GM12878 (cell line): ENCODE results near the gene S1PR1. TPM values are rescaled to one million over a fixed set of nuclear protein-coding genes. Genes with fewer than 3 reads are reported as not detected.

ENCODE experiments used
- ATAC-seq: fragments of 200-7000 bp; cut with Tn5 transposase; 3 replicates; pipeline ENCODE4 v1.9.1; 2020; ENCODE audit warnings: mild to moderate bottlenecking, moderate library complexity
- BruUV-seq: library from RNA; stranded (reverse); fragments of 400-500 nt; replicated peaks from 2 replicates; lab custom pipeline; 2021; lab: Mats Ljungman, UMichigan
- CTCF ChIA-PET: fragments of 300-600 bp; sonication (Branson Sonifier 250); formaldehyde crosslinking; extraction: SDS; loops from one replicate; lab custom pipeline; 2021; ENCODE audit warnings: inconsistent platforms; lab: Yijun Ruan, JAX
- POLR2A ChIA-PET: fragments of 350-600 bp; formaldehyde crosslinking; extraction: SDS; loops from one replicate; lab custom pipeline; 2021; ENCODE audit warnings: inconsistent platforms; lab: Charles Lee
- RAD21 ChIA-PET: fragments of 300-600 bp; sonication (Branson Sonifier 250); formaldehyde crosslinking; loops from one replicate; lab custom pipeline; 2023; ENCODE audit warnings: antibody characterized with exemption; ENCODE audit not compliant: unreplicated experiment; lab: Charles Lee
- SMC1A ChIA-PET: fragments of 300-600 bp; sonication (Branson Sonifier 250); formaldehyde crosslinking; loops from one replicate; lab custom pipeline; 2023; ENCODE audit not compliant: unreplicated experiment, uncharacterized antibody; lab: Charles Lee
- DNase-seq: peaks from one replicate; pipeline ENCODE4 v3.0.0-alpha.2; 2011; ENCODE audit warnings: low read depth, low spot score
- FAIRE-seq: peaks from 3 replicates; lab custom pipeline; 2011; peaks lifted over from hg19 to GRCh38; lab: Jason Lieb, UNC
- H2AFZ ChIP-seq: 2 replicates; pipeline ENCODE4 v1.6.0; 2011; ENCODE audit warnings: low read depth, low read length, control low read depth; ENCODE audit not compliant: control insufficient read depth
- H3K27ac ChIP-seq: 2 replicates; pipeline ENCODE4 v1.5.1; 2011; ENCODE audit warnings: control low read depth; ENCODE audit not compliant: control insufficient read depth, insufficient read depth
- H3K27me3 ChIP-seq, 2 experiments: replicated peaks in 1 of 2; 2 replicates each; pipeline versions ENCODE4 v1.6.0 to v1.6.1; 2011; ENCODE audit warnings: low read length in 1 of 2; ENCODE audit not compliant: control insufficient read depth in 2 of 2, insufficient read depth in 2 of 2
- H3K36me3 ChIP-seq, 2 experiments: 2 replicates each; pipeline ENCODE4 v1.5.1; 2011; ENCODE audit warnings: low read length in 1 of 2; ENCODE audit not compliant: control insufficient read depth in 2 of 2, insufficient read depth in 2 of 2
- H3K4me1 ChIP-seq: 2 replicates; pipeline ENCODE4 v1.6.1; 2011; ENCODE audit warnings: mild to moderate bottlenecking, low read length, moderate library complexity, mixed read lengths; ENCODE audit not compliant: control insufficient read depth, insufficient read depth
- H3K4me2 ChIP-seq: 2 replicates; pipeline ENCODE4 v1.6.0; 2011; ENCODE audit warnings: control low read depth; ENCODE audit not compliant: control insufficient read depth, insufficient read depth
- H3K4me3 ChIP-seq: fragments of 200-600 bp; sonication (generic); 2 replicates; pipeline ENCODE4 v1.5.1; 2016
- H3K79me2 ChIP-seq: 2 replicates; pipeline ENCODE4 v1.6.0; 2011; ENCODE audit warnings: low read length; ENCODE audit not compliant: control insufficient read depth, insufficient read depth
- H3K9ac ChIP-seq: 2 replicates; pipeline ENCODE4 v1.8.0; 2011; ENCODE audit warnings: low read length, control low read depth, mixed read lengths; ENCODE audit not compliant: control insufficient read depth, insufficient read depth
- H3K9me3 ChIP-seq: replicated peaks from 3 replicates; pipeline ENCODE4 v1.5.1; 2011; ENCODE audit warnings: mild to moderate bottlenecking, low read length; ENCODE audit not compliant: control insufficient read depth, insufficient read depth
- H4K20me1 ChIP-seq: 2 replicates; pipeline ENCODE4 v1.6.0; 2011; ENCODE audit not compliant: control insufficient read depth, insufficient read depth
- CEBPZ ChIP-seq: fragments of 150-350 bp; IDR thresholded peaks from 2 replicates; pipeline ENCODE4 v1.6.1; 2016; ENCODE audit warnings: low read depth, low read length
- CTCF ChIP-seq, 3 experiments: IDR thresholded peaks in 2 of 3; conservative IDR thresholded peaks in 1 of 3; 2 replicates each; pipeline ENCODE4 v1.5.1; 2011; ENCODE audit warnings: low read depth in 3 of 3, low read length in 3 of 3, mild to moderate bottlenecking in 3 of 3, control low read depth in 2 of 3, moderate library complexity in 2 of 3, inconsistent platforms in 1 of 3, mixed read lengths in 1 of 3; ENCODE audit not compliant: control insufficient read depth in 2 of 3, insufficient read depth in 1 of 3; ENCODE audit errors: extremely low read depth in 1 of 3
- E2F8 ChIP-seq: fragments of 450-650 bp; IDR thresholded peaks from 2 replicates; pipeline ENCODE4 v1.6.1; 2018; ENCODE audit warnings: mild to moderate bottlenecking, low read depth, moderate library complexity; ENCODE audit not compliant: partially characterized antibody
- EGR1 ChIP-seq, 2 experiments: IDR thresholded peaks; 1 replicate in 1 of 2; 2 replicates in 1 of 2; pipeline ENCODE4 v1.6.1; 2011 to 2012; ENCODE audit warnings: low read depth in 2 of 2, low read length in 2 of 2, borderline replicate concordance in 1 of 2, mild to moderate bottlenecking in 1 of 2, moderate library complexity in 1 of 2
- JUNB ChIP-seq: IDR thresholded peaks from 2 replicates; pipeline ENCODE4 v1.6.1; 2016; ENCODE audit warnings: antibody characterized with exemption, mild to moderate bottlenecking
- MAX ChIP-seq: IDR thresholded peaks from 2 replicates; pipeline ENCODE4 v1.6.1; 2012; ENCODE audit warnings: low read depth, low read length, improper control_type of control experiment
- MXI1 ChIP-seq: fragments of 150-350 bp; IDR thresholded peaks from 2 replicates; pipeline ENCODE4 v1.6.1; 2011; ENCODE audit warnings: low read depth, mild to moderate bottlenecking, inconsistent platforms, low read length, improper control_type of control experiment
- NFIC ChIP-seq: IDR thresholded peaks from 2 replicates; pipeline ENCODE4 v1.6.1; 2012; ENCODE audit warnings: low read depth, mild to moderate bottlenecking, inconsistent platforms, low read length, moderate library complexity
- RUNX3 ChIP-seq: IDR thresholded peaks from 2 replicates; pipeline ENCODE4 v1.6.1; 2012; ENCODE audit warnings: low read length, inconsistent platforms
- WGBS: methylation state at CpG from one replicate; pipeline ENCODE4 v1.1.6; 2016; ENCODE audit warnings: low lambda C conversion rate; ENCODE audit not compliant: insufficient replicate concordance, insufficient coverage; ENCODE audit errors: missing lambda C conversion rate; 5-methylcytosine and 5-hydroxymethylcytosine counted together
- in situ Hi-C: fragments of 300-500 bp; cut with MboI; formaldehyde crosslinking; loops from 9 replicates; pipeline ENCODE4 v1.14.3; 2018; ENCODE audit warnings: mixed read lengths
- intact Hi-C: fragments of 100-400 bp; cut with micrococcal nuclease; formaldehyde crosslinking; loops from one replicate; pipeline ENCODE4 v1.14.2; 2022; ENCODE audit not compliant: unreplicated experiment
- polyA plus RNA-seq, 11 experiments: library from polyadenylated mRNA; depleted of rRNA in 4 of 11; unstranded in 6 of 11; stranded (reverse) in 5 of 11; fragments of >200 nt; fragmentation: Nextera tagmentation in 4 of 11; fragmentation: Illumina TruSeq in 1 of 11; extraction: Ambion mirVana in 4 of 11; extraction: Trizol in 1 of 11; gene quantifications; 1 replicate in 1 of 11; 2 replicates in 10 of 11; pipeline versions ENCODE4 v1.2.1 to v1.2.3, GENCODE V29; 2011 to 2016; ENCODE audit warnings: inconsistent platforms in 2 of 11, missing spikeins in 2 of 11, low read depth in 1 of 11
- total RNA-seq, 4 experiments: library from RNA; depleted of rRNA in 3 of 4; stranded (reverse); fragments of >200 nt in 3 of 4; fragmentation: Illumina TruSeq in 1 of 4; extraction: Trizol in 1 of 4; gene quantifications; 2 replicates each; pipeline versions ENCODE4 v1.2.1 to v1.2.3, GENCODE V29; 2013 to 2021

Gene S1PR1
- total and polyA plus RNA-seq, 10 of the 15 experiments (the other 5 are each of a cell fraction or from before 2014, with no cell fraction given): 3.8 to 59.4 (median 30.7) TPM

- no peak for TF ChIP-seq CEBPZ
- TF ChIP-seq NFIC: peak; percentile 42; the same call in 1 of the 2 replicates
- TF ChIP-seq MXI1: 0 out of 2 replicates have a peak, but pooled peaks have one; percentile 16
These were observed 913 bp upstream of the S1PR1 start (continued) for GRCh38 chr1:101235696-101236515.

- POLR2A ChIA-PET: no interaction called here
- peak overlapping the region; percentile 63 for H3K9ac ChIP-seq
- CTCF ChIA-PET: interaction anchor here (1.7 to 5.7 kb wide), 10 partner anchors 8 to 225 kb away, joined by 6 to 86 read pairs (median 18); no protein-coding TSS in a partner anchor
- in situ Hi-C loops: no loop called here
- H3K79me2 ChIP-seq: peaks cover 55% of the 10 kb centered on the region
- H4K20me1 ChIP-seq: peaks cover 5% of the 10 kb centered on the region; the same call in 1 of the 2 replicates
- peak overlapping the region; percentile 72 for H3K27ac ChIP-seq
- DNase-seq (peak; percentile 45), ATAC-seq (peak; percentile 17), FAIRE-seq (no peak)
- H3K27me3 ChIP-seq: no peaks in the 10 kb centered on the region
- TSS peak; percentile 55 for BruUV-seq
- H3K9me3 ChIP-seq: no peaks in the 10 kb centered on the region
- RAD21 ChIA-PET: interaction anchor here (1.8 to 5.1 kb wide), 5 partner anchors 10 to 308 kb away, joined by 5 to 46 read pairs (median 11); no protein-coding TSS in a partner anchor
- no peak overlapping the region for H2AFZ ChIP-seq
- SMC1A ChIA-PET: interaction anchor here (1.1 to 4.7 kb wide), 4 partner anchors 58 to 318 kb away, joined by 3 to 49 read pairs (median 8); no protein-coding TSS in a partner anchor
- intact Hi-C loops: loop anchor here (5.0 kb wide), 5 partner anchors 120 to 300 kb away; partner anchors contain the start of gene DPH5
- peaks cover 29% of the 10 kb centered on the region for H3K4me1 ChIP-seq
- peaks cover 6 to 18% of the 10 kb centered on the region in 2 experiments for H3K36me3 ChIP-seq
- WGBS: under 1% methylated on average over 12 of the region's 12 CpGs
- H3K4me3 ChIP-seq: peak overlapping the region; percentile 95
- H3K4me2 ChIP-seq: peak overlapping the region; percentile 47
- peak in 1 of 2 experiments; percentile 44; a peak in 1 of 3 replicates for TF ChIP-seq EGR1 (IDR thresholded peaks at IDR 0.05; ENCODE audit: borderline replicate concordance in 1 of 2, low read depth in 2 of 2, low read length in 2 of 2)
- TF ChIP-seq MAX: no peak
- TF ChIP-seq RUNX3: peak; percentile 15; the same call in 1 of the 2 replicates
- TF ChIP-seq CTCF (IDR thresholded peaks at IDR 0.05 in 2 of 3, conservative IDR thresholded peaks at IDR 0.05 in 1 of 3; ENCODE audit: control insufficient read depth in 2 of 3, extremely low read depth in 1 of 3, insufficient read depth in 1 of 3, low read depth in 3 of 3, low read length in 3 of 3): peak in 1 of 3 experiments; percentile 9; a peak in 2 of 6 replicates
- TF ChIP-seq JUNB: 0 out of 2 replicates have a peak, but pooled peaks have one; percentile 5
- no peak for TF ChIP-seq E2F8
These were observed 514 bp downstream of the S1PR1 start for GRCh38 chr1:101237229-101237837.
